A549 treated with DMSO at 1 μM for 4 hours (cell line): ENCODE data around the gene GFM1. TPM values are rescaled to one million over a fixed set of nuclear protein-coding genes. Genes with fewer than 3 reads are reported as not detected.

Experiments
- total RNA-seq: library from RNA; stranded (reverse); fragments of 200-300 nt; extraction: Qiagen RNA extraction; gene quantifications from 5 replicates; pipeline ENCODE4 v1.2.3, GENCODE V29; 2022; ENCODE audit warnings: low read depth

GFM1 gene
- 39.8 to 61.4 TPM (median 49.4 TPM) in 5 replicates for total RNA-seq

GRCh38 chr3:158644345-158644908, at the start of gene GFM1:
TSS of gene GFM1 (plus strand) at chr3:158644527. CDS start at chr3:158644635, 108 bp downstream.

DNA sequence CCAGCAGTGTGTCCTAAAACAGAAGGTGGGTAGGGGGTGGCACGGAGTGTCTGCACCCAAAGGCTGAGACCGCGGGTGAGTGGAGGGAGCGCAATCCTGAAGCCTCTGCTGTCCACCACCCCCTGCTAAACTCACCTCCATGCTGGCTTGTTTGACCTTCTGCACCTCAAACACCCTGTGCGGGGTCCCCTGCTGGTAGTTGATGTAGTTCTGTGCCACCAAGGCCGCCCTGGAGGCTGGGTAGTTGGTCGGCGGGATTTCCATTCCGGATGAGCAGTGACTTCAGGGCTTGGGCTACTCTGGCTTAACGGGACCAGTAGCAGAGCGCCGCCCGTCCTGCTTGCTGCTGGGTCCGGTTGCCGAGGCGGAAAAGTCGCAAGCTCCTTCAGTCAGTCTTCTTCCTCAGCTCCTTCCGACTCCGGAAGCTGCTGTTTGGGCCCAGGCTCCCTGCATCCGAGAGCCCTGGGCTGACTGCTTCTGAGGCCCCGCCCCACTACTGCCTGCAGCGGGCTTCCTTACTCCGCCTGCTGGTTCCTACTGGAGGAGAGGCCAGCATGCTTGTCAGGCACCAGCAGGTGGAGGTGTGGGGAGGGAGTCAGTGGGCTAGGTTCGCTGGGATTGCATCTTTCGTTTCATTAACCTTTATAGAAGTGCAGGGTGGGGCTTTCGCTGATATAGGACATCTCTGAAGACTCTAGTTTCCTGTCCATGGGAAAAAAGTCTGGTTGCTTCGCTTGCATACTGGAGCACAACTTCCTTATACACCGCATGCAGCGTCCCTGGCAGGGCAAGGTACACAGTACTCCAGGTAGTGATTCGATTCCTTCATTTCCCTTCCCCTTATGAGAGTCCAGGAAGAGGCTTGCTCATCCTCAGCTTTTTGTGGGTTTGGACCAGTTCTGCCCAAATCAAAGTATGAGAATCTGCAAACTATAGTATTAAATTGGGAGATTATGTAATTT, 28.2 kb downstream of the GFM1 start, which contains the start of gene LXN:
TSS of gene LXN (minus strand) at position 434 of the 962 bp plus-strand sequence. CDS start at position 264, 170 bp downstream.

DNA sequence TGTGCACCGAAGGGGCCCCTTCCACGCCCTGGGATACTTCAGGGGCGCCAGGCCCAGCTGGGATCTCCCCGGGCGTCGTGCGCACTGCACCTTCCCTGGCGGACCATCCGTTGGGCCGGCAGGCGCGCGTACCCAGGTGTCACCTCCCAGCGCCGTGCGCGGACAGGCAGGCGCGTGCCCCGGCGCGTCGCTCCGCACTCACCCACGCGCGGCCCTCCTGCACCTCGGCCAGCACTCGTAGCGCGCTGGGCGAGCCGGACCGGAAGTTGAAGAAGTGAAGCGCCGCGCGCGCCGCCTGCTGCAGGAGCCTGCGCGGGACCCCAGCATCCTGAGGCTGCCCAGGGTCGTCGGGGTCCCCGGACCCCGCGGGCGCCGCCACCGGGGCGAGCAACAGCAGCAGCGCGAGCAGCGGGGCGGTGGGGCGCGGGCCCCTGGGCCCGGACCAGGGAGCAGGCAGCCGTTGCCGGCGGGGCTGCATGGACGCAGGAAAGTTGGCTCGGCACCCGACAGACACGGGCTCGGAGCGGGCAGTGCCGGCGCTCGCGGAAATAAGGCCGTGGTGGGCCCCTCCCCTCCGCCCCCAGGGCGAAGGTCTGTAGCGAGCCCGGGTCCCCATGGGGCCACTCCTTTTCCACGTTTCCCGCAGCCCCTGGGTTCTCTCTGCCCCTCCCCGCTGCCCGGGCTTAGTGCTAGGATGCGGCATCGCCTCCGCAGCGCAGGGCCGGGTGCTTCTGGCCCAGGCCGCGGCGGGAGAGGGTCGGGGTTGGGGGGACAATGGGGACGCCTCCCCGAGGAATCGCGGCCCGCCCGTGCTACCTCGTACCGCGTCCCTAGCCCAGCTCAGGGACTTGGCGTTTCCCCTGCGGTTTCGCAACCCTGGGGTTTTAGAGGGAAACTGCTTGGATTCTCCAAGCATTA, 87.9 kb downstream of the GFM1 start, which contains the start of gene RARRES1:
TSS of gene RARRES1 (minus strand) at position 520 of the 918 bp plus-strand sequence. CDS start at position 478, 42 bp downstream.

Other genes with a start within 250 kb of the GFM1 start
- gene MLF1, start 73.3 kb upstream of the GFM1 start, total RNA-seq = 23.2 to 30.6 TPM (median 25.8 TPM) in 5 replicates
- 67.0 to 95.7 TPM (median 80.0 TPM) in 5 replicates for gene LXN, start 28.1 kb downstream of the GFM1 start, total RNA-seq
- 7.6 to 11.0 TPM (median 10.3 TPM) in 5 replicates for gene RARRES1, start 87.9 kb downstream of the GFM1 start, total RNA-seq
- gene MFSD1, start 157.5 kb downstream of the GFM1 start, total RNA-seq = 45.0 to 52.0 TPM (median 46.9 TPM) in 5 replicates